ENCODE measurements around the gene CCDC9.

Gene CCDC9

GRCh38 chr19:47266401-47266941 is 10.1 kb downstream of the CCDC9 start:
- no peak for DNase-seq (ENCODE audit: low read depth)
- no peak overlapping the region for H3K4me3 ChIP-seq (ENCODE audit: low read depth, low read length)
- TF ChIP-seq CTCF (IDR thresholded peaks at IDR 0.05; ENCODE audit: low read depth, low read length, missing control alignments): no peak

GRCh38 chr19:47267350-47267759 is 11.0 kb downstream of the CCDC9 start:
- no peak for TF ChIP-seq CTCF (IDR thresholded peaks at IDR 0.05; ENCODE audit: low read depth, low read length, missing control alignments)
- no peak for DNase-seq (ENCODE audit: low read depth)
- H3K4me3 ChIP-seq (ENCODE audit: low read depth, low read length): no peak overlapping the region

GRCh38 chr19:47268028-47268427 is 11.7 kb downstream of the CCDC9 start:
- no peak overlapping the region for H3K4me3 ChIP-seq (ENCODE audit: low read depth, low read length)
- no peak for DNase-seq (ENCODE audit: low read depth)
- no peak for TF ChIP-seq CTCF (IDR thresholded peaks at IDR 0.05; ENCODE audit: low read depth, low read length, missing control alignments)

GRCh38 chr19:47269596-47269995 is 13.3 kb downstream of the CCDC9 start:
- H3K4me3 ChIP-seq (ENCODE audit: low read depth, low read length): no peak overlapping the region
- DNase-seq (ENCODE audit: low read depth): no peak
- TF ChIP-seq CTCF (IDR thresholded peaks at IDR 0.05; ENCODE audit: low read depth, low read length, missing control alignments): no peak

- TF ChIP-seq CTCF (IDR thresholded peaks at IDR 0.05; ENCODE audit: low read depth, low read length, missing control alignments): no peak
- DNase-seq (ENCODE audit: low read depth): no peak
- H3K4me3 ChIP-seq (ENCODE audit: low read depth, low read length): no peak overlapping the region
Observed at GRCh38 chr19:47270408-47270807, 14.1 kb downstream of the CCDC9 start.

- no peak overlapping the region for H3K4me3 ChIP-seq (ENCODE audit: low read depth, low read length)
- no peak for TF ChIP-seq CTCF (IDR thresholded peaks at IDR 0.05; ENCODE audit: low read depth, low read length, missing control alignments)
- DNase-seq (ENCODE audit: low read depth): no peak
Observed at GRCh38 chr19:47271949-47272348, 15.6 kb downstream of the CCDC9 start.
